Psoas muscle (tissue), 8 donors: Measurements from ENCODE around the gene KIF1A. TPM values are rescaled to one million over a fixed set of nuclear protein-coding genes. Genes with fewer than 3 reads are reported as not detected.

ENCODE experiments used
- ATAC-seq, 4 donors: fragments of 200-7000 bp; cut with Tn5 transposase; one replicate each; pipeline ENCODE4 v1.9.1; 2020; ENCODE audit warnings: moderate library complexity in 3 of 4, mild to moderate bottlenecking in 2 of 4
- DNase-seq, 2 donors: peaks; one replicate each; pipeline ENCODE4 v3.0.0-alpha.2; 2020
- H3K27ac ChIP-seq: fragments of 200-600 bp; one replicate; pipeline ENCODE4 v1.8.0; 2022
- H3K27me3 ChIP-seq, 3 donors: fragments of 200-600 bp in 1 of 3; one replicate each; pipeline versions ENCODE4 v1.6.1 to v1.8.0; 2013 to 2022; ENCODE audit warnings: low read length in 2 of 3, mild to moderate bottlenecking in 2 of 3, moderate library complexity in 1 of 3; ENCODE audit not compliant: insufficient read depth in 3 of 3
- H3K36me3 ChIP-seq, 2 donors: fragments of 200-600 bp in 1 of 2; one replicate each; pipeline versions ENCODE4 v1.6.1 to v1.8.0; 2013 to 2022; ENCODE audit warnings: low read depth in 1 of 2, mild to moderate bottlenecking in 1 of 2, moderate library complexity in 1 of 2; ENCODE audit not compliant: insufficient read depth in 1 of 2
- H3K4me1 ChIP-seq: fragments of 200-600 bp; one replicate; pipeline ENCODE4 v1.8.0; 2022
- H3K4me3 ChIP-seq: fragments of 200-600 bp; one replicate; pipeline ENCODE4 v1.8.0; 2022; ENCODE audit warnings: mild to moderate bottlenecking
- H3K9me3 ChIP-seq: fragments of 200-600 bp; one replicate; pipeline ENCODE4 v1.8.0; 2022
- CTCF ChIP-seq: fragments of 200-600 bp; IDR thresholded peaks from one replicate; pipeline ENCODE4 v1.8.0; 2022; ENCODE audit warnings: antibody characterized with exemption
- WGBS, 3 donors: extraction: QIAGEN DNeasy Blood & Tissue Kit; methylation state at CpG; one replicate each; pipeline versions ENCODE4 v1.1.6 to v1.1.7; 2013; 5-methylcytosine and 5-hydroxymethylcytosine counted together
- intact Hi-C, 2 donors: fragments of 100-400 bp; cut with DNase I; formaldehyde crosslinking; loops; one replicate each; pipeline versions ENCODE4 v1.11.0 to v1.14.2; 2022
- polyA plus RNA-seq, 3 donors: library from polyadenylated mRNA; stranded (reverse); fragments of 200-250 nt; gene quantifications; one replicate each; pipeline ENCODE4 v1.2.3, GENCODE V29; 2013
- total RNA-seq, 4 donors: library from RNA; stranded (reverse); fragmentation: NEBNext Ultra II Directional in 2 of 4; extraction: Animal tissue kit (Norgen Biotek cat#: 25700) in 2 of 4; gene quantifications; one replicate each; pipeline versions ENCODE4 v1.2.1 to v1.2.4, GENCODE V29; 2021 to 2023
- donor health status: healthy with polysubstance abuse.
- donor health status: DM: no; HTN: no; CAD: no; lungs with moderate emphysema.
- donor health status: Bipolar disorder and iron deficiency.
- donor health status: healthy.
- donor health status: DM: yes; HTN: yes; CAD: no.
- donor health status: DM: no; HTN: no; CAD: no.
- donor health status: DM: no; HTN: no; CAD: no.
- donor health status: DM: yes; HTN: yes; CAD: no.

The KIF1A gene
- total and polyA plus RNA-seq, 7 donors = 0.01 to 1.2 (median 0.12) TPM; not detected in 2

- Histone ChIP-seq H3K27me3 (no peaks in the 10 kb centered on the region), H3K36me3 (no peaks in the 10 kb centered on the region), H3K4me3 (no peak overlapping the region), H3K4me1 (no peaks in the 10 kb centered on the region), H3K9me3 (no peaks in the 10 kb centered on the region), H3K27ac (no peak overlapping the region)
- DNase-seq (peak; percentile 87 to 91), ATAC-seq (peak; percentile 96 to 100 (median 98))
- TF ChIP-seq CTCF = peak; percentile 95
- 34 to 40% (median 38%) methylated on average over 32 to 33 of the region's 33 CpGs for WGBS, 3 donors
- intact Hi-C loops = loop anchor here in 1 of 2 donors (5.0 to 10.0 kb wide), 3 partner anchors 136 to 883 kb away; partner anchors contain the start of gene D2HGDH
Observed at GRCh38 chr2:240851078-240851991, 31.3 kb upstream of the KIF1A start.

GRCh38 chr2:240850756-240851077 lies 30.7 kb upstream of the KIF1A start:
- Histone ChIP-seq H3K9me3 (no peaks in the 10 kb centered on the region), H3K27me3 (no peaks in the 10 kb centered on the region), H3K27ac (no peak overlapping the region), H3K4me1 (no peaks in the 10 kb centered on the region), H3K4me3 (no peak overlapping the region), H3K36me3 (no peaks in the 10 kb centered on the region)
- DNase-seq = no peak
- no peak for TF ChIP-seq CTCF
- 53 to 65% (median 58%) methylated on average over 11 of the region's 11 CpGs for WGBS, 3 donors
- peak in 1 of 4 donors; percentile 10 for ATAC-seq
- intact Hi-C loops = loop anchor here in 1 of 2 donors (5.0 to 10.0 kb wide), 3 partner anchors 137 to 884 kb away; partner anchors contain the start of gene D2HGDH

GRCh38 chr2:240850026-240850425 lies 30.0 kb upstream of the KIF1A start:
- 83 to 93% (median 85%) methylated on average over 10 to 11 of the region's 11 CpGs for WGBS, 3 donors

GRCh38 chr2:240848900-240849680 lies 29.1 kb upstream of the KIF1A start:
- Histone ChIP-seq H3K27ac (no peak overlapping the region), H3K9me3 (no peaks in the 10 kb centered on the region), H3K27me3 (no peaks in the 10 kb centered on the region), H3K4me1 (no peaks in the 10 kb centered on the region), H3K4me3 (no peak overlapping the region), H3K36me3 (no peaks in the 10 kb centered on the region)
- DNase-seq = no peak
- ATAC-seq = no peak
- TF ChIP-seq CTCF = no peak
- intact Hi-C loops = no loop called here
- 74 to 76% (median 76%) methylated on average over 12 of the region's 12 CpGs for WGBS, 3 donors

More at GRCh38 chr2:240850026-240850425, 30.0 kb upstream of the KIF1A start:
- no peaks in the 10 kb centered on the region for H3K9me3 ChIP-seq
- H3K4me1 ChIP-seq = no peaks in the 10 kb centered on the region
- no peaks in the 10 kb centered on the region for H3K36me3 ChIP-seq
- no peak for ATAC-seq
- no peak overlapping the region for H3K27ac ChIP-seq
- TF ChIP-seq CTCF = no peak
- no peak for DNase-seq
- intact Hi-C loops = loop anchor here in 1 of 2 donors (5.0 to 10.0 kb wide), 3 partner anchors 137 to 885 kb away; partner anchors contain the start of gene D2HGDH
- no peak overlapping the region for H3K4me3 ChIP-seq
- no peaks in the 10 kb centered on the region for H3K27me3 ChIP-seq
